Mesenchymal stem cell (in vitro differentiated cells and primary cell): ENCODE data around the gene PPP4C.

Source experiments
- DNase-seq: peaks from one replicate; pipeline ENCODE4 v3.0.0-alpha.2; 2013
- H2AFZ ChIP-seq: one replicate; pipeline ENCODE4 v1.6.1; 2013; ENCODE audit warnings: low read depth, mild to moderate bottlenecking, control low read depth, inconsistent platforms, low read length, moderate library complexity
- H2AK5ac ChIP-seq: 2 replicates; pipeline ENCODE4 v1.6.1; 2013; ENCODE audit warnings: low read length, moderate library complexity, mild to moderate bottlenecking, inconsistent platforms; ENCODE audit not compliant: severe bottlenecking
- H2BK120ac ChIP-seq: one replicate; pipeline ENCODE4 v1.6.1; 2013; ENCODE audit warnings: low read depth, mild to moderate bottlenecking, inconsistent platforms, low read length, moderate library complexity
- H2BK12ac ChIP-seq, 2 experiments: one replicate each; pipeline ENCODE4 v1.6.1; 2013; ENCODE audit warnings: inconsistent platforms in 2 of 2, low read length in 2 of 2, mild to moderate bottlenecking in 2 of 2, moderate library complexity in 2 of 2, control low read depth in 1 of 2
- H2BK15ac ChIP-seq: one replicate; pipeline ENCODE4 v1.6.1; 2013; ENCODE audit warnings: mild to moderate bottlenecking, low read depth, inconsistent platforms; ENCODE audit not compliant: poor library complexity, severe bottlenecking
- H2BK5ac ChIP-seq: 2 replicates; pipeline ENCODE4 v1.6.1; 2013; ENCODE audit warnings: low read depth, mild to moderate bottlenecking, low read length, control low read depth, inconsistent platforms; ENCODE audit not compliant: poor library complexity, severe bottlenecking
- H3K14ac ChIP-seq, 2 experiments: one replicate each; pipeline ENCODE4 v1.6.1; 2013; ENCODE audit warnings: inconsistent platforms in 2 of 2, low read length in 2 of 2, control low read depth in 1 of 2, mild to moderate bottlenecking in 1 of 2, moderate library complexity in 1 of 2
- H3K18ac ChIP-seq, 2 experiments: one replicate each; pipeline ENCODE4 v1.6.1; 2013; ENCODE audit warnings: inconsistent platforms in 2 of 2, low read length in 2 of 2, control low read depth in 1 of 2, low read depth in 1 of 2, mild to moderate bottlenecking in 1 of 2
- H3K23ac ChIP-seq, 2 experiments: one replicate each; pipeline ENCODE4 v1.6.1; 2013; ENCODE audit warnings: inconsistent platforms in 2 of 2, low read length in 2 of 2, mild to moderate bottlenecking in 2 of 2, moderate library complexity in 2 of 2, control low read depth in 1 of 2
- H3K27ac ChIP-seq: 2 replicates; pipeline ENCODE4 v1.5.1; 2013; ENCODE audit warnings: mild to moderate bottlenecking, moderate library complexity, low read length, control low read depth, inconsistent platforms; ENCODE audit not compliant: poor library complexity, severe bottlenecking
- H3K27me3 ChIP-seq, 2 experiments: 2 replicates each; pipeline versions ENCODE4 v1.6.1 to v1.7.0; 2013; ENCODE audit warnings: low read length in 2 of 2, mild to moderate bottlenecking in 2 of 2, moderate library complexity in 2 of 2, control low read depth in 1 of 2, inconsistent platforms in 1 of 2; ENCODE audit not compliant: control insufficient read depth in 1 of 2, insufficient read depth in 1 of 2
- H3K36me3 ChIP-seq, 2 experiments: 2 replicates each; pipeline versions ENCODE4 v1.6.1 to v1.7.0; 2013; ENCODE audit warnings: low read length in 2 of 2, control low read depth in 1 of 2, inconsistent platforms in 1 of 2, low read depth in 1 of 2, mild to moderate bottlenecking in 1 of 2; ENCODE audit not compliant: insufficient read depth in 2 of 2, control insufficient read depth in 1 of 2
- H3K4ac ChIP-seq, 2 experiments: one replicate each; pipeline ENCODE4 v1.6.1; 2013; ENCODE audit warnings: inconsistent platforms in 2 of 2, low read length in 2 of 2, mild to moderate bottlenecking in 2 of 2, moderate library complexity in 2 of 2, control low read depth in 1 of 2, low read depth in 1 of 2
- H3K4me1 ChIP-seq: 2 replicates; pipeline ENCODE4 v1.6.1; 2013; ENCODE audit warnings: low read depth, low read length, control low read depth; ENCODE audit not compliant: control insufficient read depth, insufficient read depth
- H3K4me2 ChIP-seq: 2 replicates; pipeline ENCODE4 v1.6.1; 2013; ENCODE audit warnings: low read length, mild to moderate bottlenecking, inconsistent platforms; ENCODE audit not compliant: poor library complexity, severe bottlenecking
- H3K4me3 ChIP-seq, 2 experiments: 2 replicates each; pipeline versions ENCODE4 v1.5.1 to v1.7.0; 2013; ENCODE audit warnings: low read length in 2 of 2, mild to moderate bottlenecking in 2 of 2, control low read depth in 1 of 2, low read depth in 1 of 2; ENCODE audit not compliant: insufficient read depth in 1 of 2
- H3K79me1 ChIP-seq: replicated peaks from 2 replicates; pipeline ENCODE4 v1.6.1; 2013; ENCODE audit warnings: mild to moderate bottlenecking, control low read depth, low read length, inconsistent platforms; ENCODE audit not compliant: poor library complexity, severe bottlenecking
- H3K9ac ChIP-seq: 2 replicates; pipeline ENCODE4 v1.7.0; 2013; ENCODE audit warnings: mild to moderate bottlenecking, low read length, moderate library complexity
- H3K9me3 ChIP-seq: 2 replicates; pipeline ENCODE4 v1.7.0; 2013; ENCODE audit warnings: mild to moderate bottlenecking, low read length; ENCODE audit not compliant: control insufficient read depth
- H4K8ac ChIP-seq: one replicate; pipeline ENCODE4 v1.6.1; 2013; ENCODE audit warnings: inconsistent platforms, mild to moderate bottlenecking, low read length, moderate library complexity
- H4K91ac ChIP-seq: one replicate; pipeline ENCODE4 v1.6.1; 2013; ENCODE audit warnings: mild to moderate bottlenecking, low read length, inconsistent platforms
- WGBS: methylation state at CpG from one replicate; pipeline ENCODE4 v1.1.7; 2013; ENCODE audit warnings: mixed read lengths; 5-methylcytosine and 5-hydroxymethylcytosine counted together

Gene PPP4C

DNA sequence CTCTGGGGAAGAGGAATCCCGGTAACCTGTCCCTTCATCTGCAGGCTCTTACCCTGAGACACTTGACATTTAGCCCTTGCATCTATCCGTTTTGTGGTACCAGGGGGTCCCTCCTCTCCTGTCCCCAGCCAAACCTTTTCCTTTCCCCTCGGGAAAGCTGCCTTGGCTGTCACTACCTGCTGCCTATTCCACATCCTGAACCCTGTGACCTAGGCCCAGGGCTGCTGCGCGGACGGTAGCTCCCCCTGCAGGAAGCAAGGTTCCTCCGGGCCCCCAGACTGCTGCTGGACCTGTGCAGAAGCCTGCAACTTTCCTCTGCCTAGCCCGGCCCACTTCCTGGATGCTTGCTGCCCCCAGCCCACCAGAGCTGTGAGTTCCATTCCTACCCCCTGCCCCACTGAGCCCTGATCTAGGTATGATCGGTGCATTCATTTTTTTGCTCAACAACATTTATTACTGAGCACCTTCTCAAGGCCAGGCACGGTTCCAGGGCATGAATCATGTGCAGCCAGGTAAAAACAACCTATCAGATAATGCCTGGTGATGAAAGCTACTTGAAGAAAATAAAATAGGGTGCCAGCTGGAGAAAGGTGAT lies 20.7 kb upstream of the PPP4C start:
- Histone ChIP-seq H3K27ac (no peak overlapping the region), H2BK12ac (peak overlapping the region in 1 of 2 experiments; percentile 60), H4K8ac (peak overlapping the region; percentile 43), H3K4me3 (no peak overlapping the region), H3K36me3 (peaks cover 13 to 19% of the 10 kb centered on the region in 2 experiments), H3K23ac (no peak overlapping the region), H2AFZ (no peak overlapping the region), H2AK5ac (no peak overlapping the region), H2BK120ac (no peak overlapping the region), H3K4ac (no peak overlapping the region), H3K27me3 (no peaks in the 10 kb centered on the region), H3K4me1 (peaks cover 10% of the 10 kb centered on the region), H3K4me2 (no peak overlapping the region), H3K79me1 (peaks cover 12% of the 10 kb centered on the region), H3K18ac (no peak overlapping the region), H3K14ac (no peak overlapping the region), H3K9me3 (no peaks in the 10 kb centered on the region), H2BK15ac (no peak overlapping the region), H3K9ac (peak overlapping the region; percentile 35), H2BK5ac (no peak overlapping the region), H4K91ac (no peak overlapping the region)
- peak; percentile 33 for DNase-seq
- 37% methylated on average over 10 of the region's 10 CpGs for WGBS

DNA sequence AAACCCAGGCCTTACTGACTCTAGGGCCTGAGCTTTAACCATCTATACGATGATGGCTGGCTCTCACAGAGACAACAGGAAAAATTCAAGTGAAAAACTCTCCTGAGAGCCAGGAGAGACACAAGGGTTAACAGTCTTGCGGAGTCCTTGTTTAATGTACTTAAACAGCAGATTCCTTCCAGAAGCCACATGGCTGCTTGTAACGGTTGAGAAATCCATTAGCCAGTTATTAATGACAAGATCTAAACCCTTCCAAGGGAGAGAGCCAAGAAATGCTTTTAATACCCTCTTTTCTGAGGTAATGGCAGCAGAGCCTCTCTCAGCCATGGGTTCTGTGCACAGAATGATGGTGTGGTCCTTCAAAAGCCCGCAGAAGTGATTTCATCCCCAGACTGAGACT lies 15.4 kb upstream of the PPP4C start:
- Histone ChIP-seq H2BK12ac (no peak overlapping the region), H2BK120ac (no peak overlapping the region), H2AFZ (no peak overlapping the region), H4K91ac (no peak overlapping the region), H3K27me3 (no peaks in the 10 kb centered on the region), H3K27ac (no peak overlapping the region), H2AK5ac (no peak overlapping the region), H4K8ac (no peak overlapping the region), H2BK15ac (no peak overlapping the region), H3K4me3 (no peak overlapping the region), H3K9me3 (no peaks in the 10 kb centered on the region), H3K9ac (no peak overlapping the region), H3K36me3 (peaks cover 16 to 25% of the 10 kb centered on the region in 2 experiments), H3K4me1 (peaks cover 8% of the 10 kb centered on the region), H3K14ac (no peak overlapping the region), H3K79me1 (peaks cover 3% of the 10 kb centered on the region), H3K23ac (no peak overlapping the region), H3K4me2 (no peak overlapping the region), H3K4ac (no peak overlapping the region), H2BK5ac (no peak overlapping the region), H3K18ac (no peak overlapping the region)
- DNase-seq, result peak; percentile 52
- 81% methylated on average over 4 of the region's 4 CpGs for WGBS

DNA sequence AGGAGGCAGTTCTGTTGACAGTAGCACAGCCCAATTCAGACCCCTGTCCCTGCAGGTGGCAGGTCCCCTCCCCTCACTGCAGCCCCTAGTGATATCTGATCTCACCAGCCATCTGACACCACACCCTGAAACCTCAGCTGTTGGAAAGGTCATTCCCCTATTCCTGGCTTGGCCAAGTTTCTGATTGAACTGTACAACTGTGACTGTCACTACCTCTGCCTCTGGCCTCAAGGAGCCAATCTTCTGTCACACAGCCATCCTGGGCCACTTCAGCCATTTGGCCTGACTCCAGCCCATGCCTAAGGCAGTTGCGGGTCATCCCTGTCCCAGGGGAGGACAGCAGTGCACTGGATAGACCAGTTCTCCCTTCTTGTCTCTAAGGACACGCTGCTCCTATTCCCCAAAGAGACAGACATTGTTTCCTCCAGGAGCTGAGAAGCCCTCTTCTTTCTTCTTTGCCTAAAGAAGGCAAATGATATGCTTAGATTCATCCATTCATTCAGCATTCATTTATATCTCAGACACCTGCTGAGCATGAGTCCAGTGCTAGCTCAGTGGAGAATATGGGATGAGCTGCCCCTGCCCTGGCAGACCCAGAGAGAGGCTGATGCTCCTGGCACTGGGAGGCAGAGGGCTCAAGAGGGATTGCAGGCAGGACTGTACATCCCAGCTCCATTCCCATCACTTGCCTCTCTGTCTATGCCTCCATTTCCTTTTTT lies 14.8 kb upstream of the PPP4C start:
- no peaks in the 10 kb centered on the region for H3K9me3 ChIP-seq
- no peak overlapping the region for H3K4me3 ChIP-seq
- peaks cover 3% of the 10 kb centered on the region for H3K79me1 ChIP-seq
- H3K4me1 ChIP-seq, result peaks cover 8% of the 10 kb centered on the region
- no peak overlapping the region for H2BK120ac ChIP-seq
- no peak overlapping the region for H3K9ac ChIP-seq
- H2BK5ac ChIP-seq, result no peak overlapping the region
- no peak for DNase-seq
- peaks cover 16 to 23% of the 10 kb centered on the region in 2 experiments for H3K36me3 ChIP-seq
- peak overlapping the region in 1 of 2 experiments; percentile 63 for H2BK12ac ChIP-seq
- H2BK15ac ChIP-seq, result no peak overlapping the region
- no peak overlapping the region for H3K4ac ChIP-seq
- H3K4me2 ChIP-seq, result no peak overlapping the region
- no peak overlapping the region for H3K27ac ChIP-seq
- H3K27me3 ChIP-seq, result no peaks in the 10 kb centered on the region
- peak overlapping the region; percentile 18 for H4K91ac ChIP-seq
- no peak overlapping the region for H3K14ac ChIP-seq
- H3K23ac ChIP-seq, result no peak overlapping the region
- H2AFZ ChIP-seq, result no peak overlapping the region
- H2AK5ac ChIP-seq, result no peak overlapping the region
- no peak overlapping the region for H4K8ac ChIP-seq
- 92% methylated on average over 2 of the region's 2 CpGs for WGBS
- H3K18ac ChIP-seq, result no peak overlapping the region

- Histone ChIP-seq H3K4ac (peak overlapping the region; percentile 39 to 99), H3K9me3 (no peaks in the 10 kb centered on the region), H3K9ac (peak overlapping the region; percentile 100), H2AFZ (peak overlapping the region; percentile 36), H2BK15ac (peak overlapping the region; percentile 15), H2AK5ac (peak overlapping the region; percentile 21), H3K36me3 (peaks cover 27 to 35% of the 10 kb centered on the region in 2 experiments), H3K27me3 (no peaks in the 10 kb centered on the region), H3K23ac (no peak overlapping the region), H4K8ac (peak overlapping the region; percentile 71), H3K4me1 (peaks cover 18% of the 10 kb centered on the region), H2BK120ac (peak overlapping the region; percentile 8), H2BK5ac (no peak overlapping the region), H2BK12ac (peak overlapping the region in 1 of 2 experiments; percentile 80), H3K14ac (peak overlapping the region in 1 of 2 experiments; percentile 56), H3K79me1 (peaks cover 3% of the 10 kb centered on the region), H3K27ac (peak overlapping the region; percentile 97), H3K4me3 (peak overlapping the region; percentile 34 to 98), H3K18ac (peak overlapping the region; percentile 82 to 92), H4K91ac (peak overlapping the region; percentile 89), H3K4me2 (peak overlapping the region; percentile 64)
- no peak for DNase-seq
- WGBS, result 72% methylated on average over 12 of the region's 12 CpGs
Measured at GRCh38 chr16:30063278-30063892, 12.4 kb upstream of the PPP4C start.
